DND-41 (cell line): ENCODE results near the gene AUTS2.
"Not testable (repeated sequence)": the region's sequence is repeated elsewhere in the genome, so short reads cannot be mapped to it uniquely, and the experiment has no call there.

Experiments used
- ATAC-seq: fragments of 200-7000 bp; cut with Tn5 transposase; 3 replicates; pipeline ENCODE4 v1.9.1; 2021; ENCODE audit warnings: low read depth; ENCODE audit not compliant: insufficient read depth
- DNase-seq: peaks from one replicate; pipeline ENCODE4 v3.0.0-alpha.2; 2020
- H2AFZ ChIP-seq: 2 replicates; pipeline ENCODE4 v1.6.0; 2012; ENCODE audit warnings: low read depth, low read length
- H3K27ac ChIP-seq: 2 replicates; pipeline ENCODE4 v1.5.1; 2012; ENCODE audit warnings: low read length, inconsistent platforms
- H3K27me3 ChIP-seq: fragments of 200-600 bp; sonication (generic); 2 replicates; pipeline ENCODE4 v1.6.0; 2012; ENCODE audit warnings: low read length, mild to moderate bottlenecking, inconsistent platforms; ENCODE audit not compliant: insufficient read depth, poor library complexity
- H3K36me3 ChIP-seq: 2 replicates; pipeline ENCODE4 v1.5.1; 2012; ENCODE audit warnings: low read length, inconsistent platforms; ENCODE audit not compliant: insufficient read depth
- H3K4me1 ChIP-seq: 2 replicates; pipeline ENCODE4 v1.5.1; 2012; ENCODE audit warnings: mild to moderate bottlenecking, low read length; ENCODE audit not compliant: insufficient read depth
- H3K4me2 ChIP-seq: 2 replicates; pipeline ENCODE4 v1.6.0; 2012; ENCODE audit warnings: mild to moderate bottlenecking, moderate library complexity, low read length, inconsistent platforms; ENCODE audit not compliant: insufficient read depth
- H3K4me3 ChIP-seq, 2 experiments: fragments of 200-600 bp in 1 of 2; shearing (Covaris generic) in 1 of 2; 2 replicates each; pipeline ENCODE4 v1.5.1; 2012 to 2016; ENCODE audit warnings: inconsistent platforms in 2 of 2, low read length in 2 of 2, mild to moderate bottlenecking in 2 of 2, low read depth in 1 of 2, moderate library complexity in 1 of 2
- H3K79me2 ChIP-seq: 2 replicates; pipeline ENCODE4 v1.6.0; 2012; ENCODE audit warnings: low read length, inconsistent platforms; ENCODE audit not compliant: insufficient read depth
- H3K9ac ChIP-seq: 2 replicates; pipeline ENCODE4 v1.6.0; 2012; ENCODE audit warnings: low read depth, mild to moderate bottlenecking, inconsistent platforms, low read length, moderate library complexity
- H3K9me3 ChIP-seq: 2 replicates; pipeline ENCODE4 v1.5.1; 2012; ENCODE audit warnings: low read length, moderate library complexity, mild to moderate bottlenecking, inconsistent platforms; ENCODE audit not compliant: insufficient read depth, severe bottlenecking
- H4K20me1 ChIP-seq: 2 replicates; pipeline ENCODE4 v1.6.0; 2012; ENCODE audit warnings: low read length; ENCODE audit not compliant: insufficient read depth
- CTCF ChIP-seq: IDR thresholded peaks from 2 replicates; pipeline ENCODE4 v1.5.1; 2012; ENCODE audit warnings: borderline replicate concordance, low read length, moderate library complexity, mild to moderate bottlenecking; ENCODE audit not compliant: poor library complexity, severe bottlenecking; ENCODE audit errors: extremely low read depth
- EZH2 ChIP-seq: IDR thresholded peaks from 3 replicates; pipeline ENCODE4 v1.6.1; 2012; ENCODE audit warnings: borderline replicate concordance, low read depth, mild to moderate bottlenecking, moderate library complexity, low read length, inconsistent platforms; ENCODE audit not compliant: severe bottlenecking

The AUTS2 gene

GRCh38 chr7:70268179-70268578, 669.9 kb downstream of the AUTS2 start:
- Histone ChIP-seq H3K4me3 (no peak overlapping the region), H3K27me3 (no peaks in the 10 kb centered on the region), H3K9me3 (no peaks in the 10 kb centered on the region), H3K9ac (no peak overlapping the region), H3K79me2 (no peaks in the 10 kb centered on the region), H3K36me3 (no peaks in the 10 kb centered on the region), H3K4me2 (no peak overlapping the region), H3K4me1 (no peaks in the 10 kb centered on the region), H3K27ac (no peak overlapping the region), H2AFZ (no peak overlapping the region), H4K20me1 (no peaks in the 10 kb centered on the region)
- ATAC-seq (no peak), DNase-seq (no peak)
- TF ChIP-seq CTCF (no peak), EZH2 (no peak)

- H2AFZ ChIP-seq: no peak overlapping the region
- ATAC-seq (no peak), DNase-seq (no peak)
- no peak overlapping the region for H3K4me3 ChIP-seq
- H3K9ac ChIP-seq: no peak overlapping the region
- H3K36me3 ChIP-seq: no peaks in the 10 kb centered on the region
- no peaks in the 10 kb centered on the region for H3K79me2 ChIP-seq
- no peaks in the 10 kb centered on the region for H3K4me1 ChIP-seq
- no peak overlapping the region for H3K4me2 ChIP-seq
- TF ChIP-seq EZH2: no peak
- TF ChIP-seq CTCF: no peak
- no peaks in the 10 kb centered on the region for H3K27me3 ChIP-seq
- no peaks in the 10 kb centered on the region for H4K20me1 ChIP-seq
- no peak overlapping the region for H3K27ac ChIP-seq
- H3K9me3 ChIP-seq: no peaks in the 10 kb centered on the region
These were observed 671.9 kb downstream of the AUTS2 start for GRCh38 chr7:70270149-70270548.

- no peaks in the 10 kb centered on the region for H3K36me3 ChIP-seq
- DNase-seq: no peak
- H3K79me2 ChIP-seq: no peaks in the 10 kb centered on the region
- no peak overlapping the region for H3K27ac ChIP-seq
- H3K9me3 ChIP-seq: no peaks in the 10 kb centered on the region
- no peak overlapping the region for H2AFZ ChIP-seq
- TF ChIP-seq CTCF (no peak), EZH2 (no peak)
- no peak overlapping the region for H3K9ac ChIP-seq
- no peak overlapping the region for H3K4me3 ChIP-seq
- no peaks in the 10 kb centered on the region for H4K20me1 ChIP-seq
- no peak for ATAC-seq
- H3K27me3 ChIP-seq: no peaks in the 10 kb centered on the region
- H3K4me2 ChIP-seq: no peak overlapping the region
- H3K4me1 ChIP-seq: no peaks in the 10 kb centered on the region
These were observed 673.4 kb downstream of the AUTS2 start for GRCh38 chr7:70271617-70272081.

GRCh38 chr7:70275570-70275969, 677.3 kb downstream of the AUTS2 start:
- H2AFZ ChIP-seq, H4K20me1 ChIP-seq, ATAC-seq, H3K79me2 ChIP-seq, H3K4me2 ChIP-seq, H3K4me3 ChIP-seq, H3K9me3 ChIP-seq, H3K27ac ChIP-seq, H3K27me3 ChIP-seq, H3K9ac ChIP-seq, H3K4me1 ChIP-seq, H3K36me3 ChIP-seq, DNase-seq: not testable (repeated sequence)
